ENCODE data around the gene SPPL2C.

SPPL2C gene

GRCh38 chr17:45820052-45820780 is 24.5 kb upstream of the SPPL2C start:
- in situ Hi-C loops (cut with MboI; ENCODE audit: low sequenced_read_pairs) = no loop called here
- H3K4me1 ChIP-seq = no peaks in the 10 kb centered on the region
- no peak for DNase-seq (ENCODE audit: low spot score in 2 of 2)
- no peak overlapping the region for H3K4me3 ChIP-seq
- no peaks in the 10 kb centered on the region for H3K9me3 ChIP-seq
- H3K36me3 ChIP-seq (replicated peaks) = no peaks in the 10 kb centered on the region
- peaks cover 38% of the 10 kb centered on the region for H3K27me3 ChIP-seq (ENCODE audit: low read depth)

- Histone ChIP-seq H3K36me3 (replicated peaks) (no peaks in the 10 kb centered on the region), H3K4me1 (no peaks in the 10 kb centered on the region), H3K27me3 (ENCODE audit: low read depth) (peaks cover 46% of the 10 kb centered on the region), H3K9me3 (no peaks in the 10 kb centered on the region), H3K4me3 (no peak overlapping the region)
- in situ Hi-C loops (cut with MboI; ENCODE audit: low sequenced_read_pairs) = no loop called here
- DNase-seq (ENCODE audit: low spot score in 2 of 2) = no peak
Observed at GRCh38 chr17:45821147-45821546, 23.5 kb upstream of the SPPL2C start.

GRCh38 chr17:45823598-45823997 is 21.1 kb upstream of the SPPL2C start:
- H3K27me3 ChIP-seq (ENCODE audit: low read depth) = peaks cover 64% of the 10 kb centered on the region

GRCh38 chr17:45824475-45824874 is 20.2 kb upstream of the SPPL2C start:
- H3K36me3 ChIP-seq (replicated peaks) = no peaks in the 10 kb centered on the region
- H3K4me1 ChIP-seq = no peaks in the 10 kb centered on the region
- in situ Hi-C loops (cut with MboI; ENCODE audit: low sequenced_read_pairs) = no loop called here
- no peaks in the 10 kb centered on the region for H3K9me3 ChIP-seq
- no peak for DNase-seq (ENCODE audit: low spot score in 2 of 2)
- H3K27me3 ChIP-seq (ENCODE audit: low read depth) = peaks cover 73% of the 10 kb centered on the region
- H3K4me3 ChIP-seq = no peak overlapping the region

More at GRCh38 chr17:45823598-45823997, 21.1 kb upstream of the SPPL2C start:
- no peaks in the 10 kb centered on the region for H3K36me3 ChIP-seq (replicated peaks)
- no peaks in the 10 kb centered on the region for H3K4me1 ChIP-seq
- in situ Hi-C loops (cut with MboI; ENCODE audit: low sequenced_read_pairs) = no loop called here
- H3K4me3 ChIP-seq = no peak overlapping the region
- no peak for DNase-seq (ENCODE audit: low spot score in 2 of 2)
- H3K9me3 ChIP-seq = no peaks in the 10 kb centered on the region

GRCh38 chr17:45824901-45825492 is 19.7 kb upstream of the SPPL2C start:
- Histone ChIP-seq H3K4me1 (no peaks in the 10 kb centered on the region), H3K36me3 (replicated peaks) (no peaks in the 10 kb centered on the region), H3K4me3 (no peak overlapping the region), H3K27me3 (ENCODE audit: low read depth) (peaks cover 75% of the 10 kb centered on the region), H3K9me3 (no peaks in the 10 kb centered on the region)
- in situ Hi-C loops (cut with MboI; ENCODE audit: low sequenced_read_pairs) = no loop called here
- DNase-seq (ENCODE audit: low spot score in 2 of 2) = no peak

- Histone ChIP-seq H3K27me3 (ENCODE audit: low read depth) (peaks cover 75% of the 10 kb centered on the region), H3K36me3 (replicated peaks) (no peaks in the 10 kb centered on the region), H3K4me1 (no peaks in the 10 kb centered on the region), H3K9me3 (no peaks in the 10 kb centered on the region), H3K4me3 (no peak overlapping the region)
- DNase-seq (ENCODE audit: low spot score in 2 of 2) = no peak
- in situ Hi-C loops (cut with MboI; ENCODE audit: low sequenced_read_pairs) = no loop called here
Observed at GRCh38 chr17:45825792-45826191, 18.9 kb upstream of the SPPL2C start.

- H3K4me3 ChIP-seq = no peak overlapping the region
- H3K27me3 ChIP-seq (ENCODE audit: low read depth) = peaks cover 64% of the 10 kb centered on the region
- in situ Hi-C loops (cut with MboI; ENCODE audit: low sequenced_read_pairs) = no loop called here
- no peaks in the 10 kb centered on the region for H3K36me3 ChIP-seq (replicated peaks)
- H3K4me1 ChIP-seq = no peaks in the 10 kb centered on the region
- H3K9me3 ChIP-seq = no peaks in the 10 kb centered on the region
- DNase-seq (ENCODE audit: low spot score in 2 of 2) = no peak
Observed at GRCh38 chr17:45826919-45827588, 17.6 kb upstream of the SPPL2C start.

GRCh38 chr17:45828171-45828570 is 16.5 kb upstream of the SPPL2C start:
- in situ Hi-C loops (cut with MboI; ENCODE audit: low sequenced_read_pairs) = no loop called here

GRCh38 chr17:45828582-45829133 is 16.0 kb upstream of the SPPL2C start:
- Histone ChIP-seq H3K4me3 (no peak overlapping the region), H3K36me3 (replicated peaks) (no peaks in the 10 kb centered on the region), H3K27me3 (ENCODE audit: low read depth) (peaks cover 48% of the 10 kb centered on the region), H3K9me3 (no peaks in the 10 kb centered on the region), H3K4me1 (no peaks in the 10 kb centered on the region)
- DNase-seq (ENCODE audit: low spot score in 2 of 2) = no peak
- in situ Hi-C loops (cut with MboI; ENCODE audit: low sequenced_read_pairs) = no loop called here

More at GRCh38 chr17:45828171-45828570, 16.5 kb upstream of the SPPL2C start:
- DNase-seq (ENCODE audit: low spot score in 2 of 2) = no peak
- Histone ChIP-seq H3K4me3 (no peak overlapping the region), H3K9me3 (no peaks in the 10 kb centered on the region), H3K27me3 (ENCODE audit: low read depth) (peaks cover 53% of the 10 kb centered on the region), H3K4me1 (no peaks in the 10 kb centered on the region), H3K36me3 (replicated peaks) (no peaks in the 10 kb centered on the region)

- DNase-seq (ENCODE audit: low spot score in 2 of 2) = peak in 1 of 2 experiments; percentile 30
- Histone ChIP-seq H3K36me3 (replicated peaks) (no peaks in the 10 kb centered on the region), H3K4me3 (no peak overlapping the region), H3K4me1 (no peaks in the 10 kb centered on the region), H3K27me3 (ENCODE audit: low read depth) (peaks cover 11% of the 10 kb centered on the region), H3K9me3 (no peaks in the 10 kb centered on the region)
- in situ Hi-C loops (cut with MboI; ENCODE audit: low sequenced_read_pairs) = loop anchor here (5.0 kb wide), 1 partner anchor 192 kb away; no protein-coding TSS in a partner anchor
Observed at GRCh38 chr17:45833920-45834319, 10.8 kb upstream of the SPPL2C start.

- no peaks in the 10 kb centered on the region for H3K9me3 ChIP-seq
- in situ Hi-C loops (cut with MboI; ENCODE audit: low sequenced_read_pairs) = loop anchor here (5.0 kb wide), 1 partner anchor 192 kb away; no protein-coding TSS in a partner anchor
- H3K4me1 ChIP-seq = no peaks in the 10 kb centered on the region
- H3K4me3 ChIP-seq = no peak overlapping the region
- no peaks in the 10 kb centered on the region for H3K36me3 ChIP-seq (replicated peaks)
- H3K27me3 ChIP-seq (ENCODE audit: low read depth) = peaks cover 3% of the 10 kb centered on the region
- no peak for DNase-seq (ENCODE audit: low spot score in 2 of 2)
Observed at GRCh38 chr17:45834471-45835396, 9.9 kb upstream of the SPPL2C start.

GRCh38 chr17:45835481-45835880 is 9.2 kb upstream of the SPPL2C start:
- in situ Hi-C loops (cut with MboI; ENCODE audit: low sequenced_read_pairs) = no loop called here
- H3K36me3 ChIP-seq (replicated peaks) = no peaks in the 10 kb centered on the region
- DNase-seq (ENCODE audit: low spot score in 2 of 2) = no peak
- H3K27me3 ChIP-seq (ENCODE audit: low read depth) = peaks cover 3% of the 10 kb centered on the region
- no peaks in the 10 kb centered on the region for H3K9me3 ChIP-seq
- H3K4me3 ChIP-seq = no peak overlapping the region
- H3K4me1 ChIP-seq = no peaks in the 10 kb centered on the region

All from HAP-1 (cell line).